Erythroblast (primary cell): ENCODE measurements around the gene AZGP1.

ENCODE experiments used
- GATA1 ChIP-seq: IDR thresholded peaks from 2 replicates; pipeline ENCODE4 v1.6.1; 2011; ENCODE audit warnings: low read depth, mild to moderate bottlenecking, control low read depth, low read length, moderate library complexity
- POLR2A ChIP-seq: IDR thresholded peaks from 2 replicates; pipeline ENCODE4 v1.6.1; 2011; ENCODE audit warnings: mild to moderate bottlenecking, low read length

DNA sequence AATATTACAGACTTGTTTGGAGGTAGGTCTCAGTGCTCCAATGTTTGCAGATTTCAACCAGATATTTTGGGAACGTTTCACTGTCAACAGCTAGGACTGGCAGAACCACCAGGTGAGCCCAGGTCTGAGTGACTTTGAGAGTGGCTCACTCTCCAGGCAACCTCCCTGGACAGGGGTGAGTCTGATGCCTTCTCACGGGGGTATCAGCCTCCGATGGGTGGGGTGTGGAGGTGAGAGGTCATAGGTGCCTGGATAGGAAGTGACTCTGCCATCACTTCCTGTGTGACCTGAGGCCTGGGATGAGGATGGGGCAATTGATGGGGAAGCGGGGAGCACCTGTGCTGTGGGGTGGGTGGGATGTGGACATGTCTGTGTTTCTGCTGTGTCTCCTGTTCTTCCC is 4.6 kb downstream of the AZGP1 start:
- TF ChIP-seq POLR2A: no peak
- no peak for TF ChIP-seq GATA1
